ENCODE results near the gene LTBP2. TPM values are rescaled to one million over a fixed set of nuclear protein-coding genes. Genes with fewer than 3 reads are reported as not detected.
A peak's percentile ranks its signal among the peaks of the same experiment; 100 is the strongest.

LTBP2 gene
- total RNA-seq, 1 donor, result 157 TPM

DNA sequence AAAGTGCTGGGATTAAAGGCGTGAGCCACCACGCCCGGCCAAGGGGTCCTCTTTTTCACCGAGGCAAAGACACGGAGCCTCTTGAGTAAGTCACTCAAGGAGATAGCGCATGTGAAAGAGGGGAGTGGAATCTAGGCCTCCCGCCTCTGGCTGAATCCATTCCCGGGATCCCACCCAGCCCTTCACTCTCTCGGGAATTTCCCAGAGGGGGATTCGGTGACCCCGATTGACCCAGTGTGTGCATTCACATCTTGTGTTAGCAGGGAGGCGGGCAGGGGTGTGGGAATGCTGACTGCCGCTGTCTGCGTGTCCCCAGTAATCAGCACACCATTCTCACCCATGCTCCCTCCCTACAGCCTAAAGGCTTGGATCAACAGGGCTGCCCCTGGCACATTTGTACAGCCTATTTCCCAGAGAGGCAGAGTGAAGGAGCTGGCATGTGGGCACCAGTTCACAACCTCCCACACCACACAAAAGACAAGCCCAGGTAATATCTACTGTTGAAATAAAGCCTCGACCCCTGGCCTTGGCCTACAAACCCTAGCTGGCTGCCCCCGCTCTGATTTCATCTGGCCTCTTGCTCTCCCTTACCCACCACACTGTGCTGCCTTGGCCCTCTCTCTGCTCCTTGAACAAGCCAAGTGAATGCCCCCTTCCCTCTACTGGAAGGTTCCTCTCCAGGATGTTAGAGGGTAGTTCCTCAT is 1.3 kb upstream of the LTBP2 start:
- DNase-seq (ENCODE audit: low read depth), result no peak
- H3K4me3 ChIP-seq (ENCODE audit: low read depth, low read length), result no peak overlapping the region
- TF ChIP-seq CTCF (IDR thresholded peaks at IDR 0.05; ENCODE audit: insufficient read depth, low read length), result no peak

DNA sequence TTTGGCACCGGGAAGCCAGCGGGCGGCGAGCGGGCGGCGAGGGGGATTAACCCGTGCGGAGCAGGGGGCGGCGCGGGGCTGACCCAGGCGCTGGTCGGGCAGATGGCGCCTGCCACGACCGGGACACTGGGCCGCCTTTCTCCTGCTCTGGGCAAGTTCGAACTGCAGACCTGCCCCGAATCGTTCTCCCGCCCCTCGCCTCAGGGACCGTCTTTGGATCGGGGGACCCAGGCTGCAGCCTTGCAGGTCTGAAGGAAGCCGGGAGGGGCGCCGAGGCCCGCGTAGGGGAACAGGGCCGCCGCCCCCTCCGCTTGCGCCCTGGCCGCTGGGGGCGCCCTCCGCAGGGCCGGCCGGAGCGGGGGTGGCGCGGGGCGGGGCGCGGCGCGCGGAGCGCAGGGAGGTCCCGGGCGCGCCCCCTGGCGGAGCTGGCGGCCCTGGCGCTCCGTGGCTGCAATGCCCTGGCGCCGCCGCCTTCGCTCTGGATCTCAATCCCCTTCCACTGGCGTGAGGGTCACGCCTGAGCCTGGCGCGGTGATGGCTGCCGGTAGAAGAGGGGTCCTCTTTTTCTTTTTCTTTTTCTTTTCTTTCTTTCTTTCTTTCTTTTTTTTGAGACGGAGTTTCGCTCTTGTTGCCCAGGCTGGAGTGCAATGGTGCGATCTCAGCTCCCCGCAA is 449 bp upstream of the LTBP2 start:
- DNase-seq (ENCODE audit: low read depth), result peak; percentile 75
- H3K4me3 ChIP-seq (ENCODE audit: low read depth, low read length), result peak overlapping the region; percentile 72
- peak; percentile 63 for TF ChIP-seq CTCF (IDR thresholded peaks at IDR 0.05; ENCODE audit: insufficient read depth, low read length)

DNA sequence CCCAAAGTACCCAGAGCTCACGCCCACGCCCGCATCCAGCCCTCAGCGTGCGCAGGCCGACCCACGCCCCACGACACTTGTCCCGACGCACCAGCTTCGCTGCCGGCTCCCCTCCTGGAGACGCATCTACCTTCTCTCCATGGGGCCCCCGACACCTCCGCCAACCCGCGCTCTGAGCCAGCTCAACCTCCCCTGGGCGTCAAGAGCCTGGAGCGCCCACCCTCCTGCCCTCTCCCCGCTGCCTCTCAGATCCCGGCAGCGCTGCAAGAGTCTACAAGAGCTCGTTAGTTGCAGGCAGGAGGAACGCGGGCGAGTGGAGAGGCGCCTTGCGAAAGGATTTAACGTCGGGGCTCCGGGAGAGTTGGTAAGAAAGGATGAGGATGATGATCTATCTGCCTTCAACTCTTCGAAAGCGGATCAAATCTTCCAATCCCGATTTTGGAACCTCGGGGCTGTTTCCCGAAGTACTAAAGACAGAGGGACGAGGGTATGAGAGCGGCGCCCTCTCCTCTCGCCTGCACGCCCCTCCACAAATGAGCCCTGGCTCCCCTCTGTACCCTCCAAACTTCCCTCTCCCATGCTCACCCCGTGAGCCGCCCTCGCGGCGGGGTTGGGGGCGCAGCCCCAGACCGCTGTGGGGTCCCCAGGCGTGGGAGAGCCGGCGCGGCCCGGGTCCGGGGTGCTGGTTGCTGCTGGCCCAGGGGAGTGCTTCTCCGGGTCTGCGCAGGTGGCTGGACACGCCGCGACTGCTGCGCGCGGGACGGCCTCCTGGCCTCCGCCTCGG is 979 bp downstream of the LTBP2 start:
- peak; percentile 54 for DNase-seq (ENCODE audit: low read depth)
- H3K4me3 ChIP-seq (ENCODE audit: low read depth, low read length), result peak overlapping the region; percentile 72
- no peak for TF ChIP-seq CTCF (IDR thresholded peaks at IDR 0.05; ENCODE audit: insufficient read depth, low read length)

- no peak for TF ChIP-seq CTCF (IDR thresholded peaks at IDR 0.05; ENCODE audit: insufficient read depth, low read length)
- peak overlapping the region; percentile 72 for H3K4me3 ChIP-seq (ENCODE audit: low read depth, low read length)
- DNase-seq (ENCODE audit: low read depth), result no peak
Observed at GRCh38 chr14:74610199-74610865, 1.7 kb downstream of the LTBP2 start.

DNA sequence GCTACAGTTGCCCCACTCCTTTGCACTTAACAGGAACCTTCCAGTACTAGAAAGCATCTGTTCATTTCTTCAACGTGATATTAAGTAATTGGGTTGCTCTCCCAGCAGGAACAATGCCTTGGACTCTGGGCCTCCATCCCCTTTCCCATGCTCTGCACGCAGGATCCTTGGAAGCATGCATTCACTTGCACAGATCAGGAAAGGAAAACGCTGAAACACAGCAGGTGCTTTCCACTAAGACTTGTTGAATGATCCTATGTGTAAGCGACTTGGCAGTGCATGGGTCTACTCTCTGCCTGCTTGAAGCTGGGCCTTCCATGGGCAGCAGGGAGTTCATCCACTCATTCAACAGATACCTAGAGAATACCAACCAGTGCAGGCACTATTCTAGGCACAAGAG is 2.3 kb downstream of the LTBP2 start:
- peak overlapping the region; percentile 72 for H3K4me3 ChIP-seq (ENCODE audit: low read depth, low read length)
- no peak for TF ChIP-seq CTCF (IDR thresholded peaks at IDR 0.05; ENCODE audit: insufficient read depth, low read length)
- DNase-seq (ENCODE audit: low read depth), result peak; percentile 69

DNA sequence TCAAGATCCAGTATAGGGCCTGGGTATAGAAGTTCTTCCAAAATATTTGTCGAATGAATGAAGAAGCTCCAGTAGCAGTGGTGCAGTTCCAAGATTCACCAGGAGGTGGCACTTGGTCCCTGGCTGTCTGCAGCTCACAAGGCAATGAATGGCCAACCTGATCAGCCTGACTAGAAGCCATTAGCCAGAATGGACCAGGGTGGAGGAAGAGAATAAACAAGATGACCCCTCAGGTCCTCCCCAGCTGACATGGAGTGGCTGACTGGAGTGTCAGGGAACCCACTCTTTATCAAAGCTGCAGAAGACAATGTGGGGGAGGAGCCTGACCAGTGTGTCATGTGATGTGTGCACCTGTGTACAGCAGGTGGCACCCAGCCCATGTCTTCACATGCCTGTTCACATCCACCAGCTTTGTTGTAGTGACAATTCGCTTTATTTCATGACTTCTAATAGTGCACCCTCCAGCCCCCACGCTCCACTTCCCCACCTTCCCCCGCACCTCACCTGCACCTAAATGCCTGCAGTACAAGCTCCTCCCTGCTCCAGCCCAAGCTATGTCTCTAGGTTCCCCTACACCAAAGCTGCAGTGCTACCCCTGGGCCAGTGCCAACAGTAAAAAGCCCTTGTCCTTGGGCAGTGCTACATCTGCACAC is 3.0 kb downstream of the LTBP2 start:
- peak overlapping the region; percentile 72 for H3K4me3 ChIP-seq (ENCODE audit: low read depth, low read length)
- TF ChIP-seq CTCF (IDR thresholded peaks at IDR 0.05; ENCODE audit: insufficient read depth, low read length), result peak; percentile 99
- peak; percentile 94 for DNase-seq (ENCODE audit: low read depth)

Data from fibroblast of the aortic adventitia (primary cell).